ENCODE measurements around the gene SH3BP2. TPM values are rescaled to one million over a fixed set of nuclear protein-coding genes. Genes with fewer than 3 reads are reported as not detected.

The SH3BP2 gene
- polyA plus RNA-seq, 3 donors, result 19.1 to 478 (median 26.9) TPM

DNA sequence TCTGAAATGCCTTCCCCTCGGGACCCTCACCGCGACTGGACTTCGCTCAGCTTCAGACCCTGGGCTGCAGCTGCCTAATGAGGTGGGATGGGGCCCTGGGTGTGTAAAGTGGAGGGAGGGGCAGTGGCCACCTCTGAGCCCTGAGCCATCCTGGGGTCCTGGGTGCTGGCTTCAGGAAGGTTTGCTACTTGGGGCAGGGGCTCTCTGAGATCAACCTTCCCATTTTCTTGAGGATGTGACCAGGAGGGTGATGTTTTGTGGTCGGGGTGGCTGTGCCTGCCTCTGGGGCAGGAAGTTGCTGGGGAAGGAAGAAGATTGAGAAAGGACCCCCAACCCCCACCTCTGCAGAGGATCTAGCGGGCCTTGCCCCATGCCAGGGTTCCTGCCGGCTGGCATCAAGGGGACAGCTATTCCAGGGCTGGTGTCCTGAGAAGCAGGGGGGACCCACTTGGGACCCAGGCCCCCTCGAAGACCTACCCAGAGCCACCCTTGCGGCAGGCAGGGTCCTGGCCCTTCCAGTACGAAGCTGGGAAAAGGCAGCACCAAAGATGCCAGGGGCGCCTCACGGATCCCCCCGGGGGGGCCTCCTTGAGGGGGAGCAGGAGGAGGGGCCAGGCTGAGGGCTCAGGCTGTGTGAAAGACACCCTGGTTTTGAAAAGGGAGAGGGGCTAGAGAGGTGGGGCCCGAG is 6.5 kb downstream of the SH3BP2 start:
- H4K20me1 ChIP-seq (ENCODE audit: insufficient read depth, low read length), result peaks cover 92% of the 10 kb centered on the region
- H3K4me2 ChIP-seq (replicated peaks; ENCODE audit: extremely low read depth, low read length, poor library complexity, severe bottlenecking), result peak overlapping the region; percentile 98
- no peaks in the 10 kb centered on the region for H3K27me3 ChIP-seq (ENCODE audit: control insufficient read depth in 2 of 2, insufficient read depth in 2 of 2, low read length in 2 of 2)
- no peaks in the 10 kb centered on the region for H3K9me3 ChIP-seq (replicated peaks in 1 of 2; ENCODE audit: control insufficient read depth in 1 of 2, insufficient read depth in 1 of 2, low read length in 2 of 2)
- peaks cover 93 to 100% of the 10 kb centered on the region in 2 donors for H3K4me1 ChIP-seq (ENCODE audit: control insufficient read depth in 1 of 2, insufficient read depth in 2 of 2, low read length in 2 of 2)
- peak overlapping the region; percentile 96 for H3K9ac ChIP-seq (ENCODE audit: insufficient read depth, low read length, poor library complexity, severe bottlenecking)
- TF ChIP-seq, protein P1, sequence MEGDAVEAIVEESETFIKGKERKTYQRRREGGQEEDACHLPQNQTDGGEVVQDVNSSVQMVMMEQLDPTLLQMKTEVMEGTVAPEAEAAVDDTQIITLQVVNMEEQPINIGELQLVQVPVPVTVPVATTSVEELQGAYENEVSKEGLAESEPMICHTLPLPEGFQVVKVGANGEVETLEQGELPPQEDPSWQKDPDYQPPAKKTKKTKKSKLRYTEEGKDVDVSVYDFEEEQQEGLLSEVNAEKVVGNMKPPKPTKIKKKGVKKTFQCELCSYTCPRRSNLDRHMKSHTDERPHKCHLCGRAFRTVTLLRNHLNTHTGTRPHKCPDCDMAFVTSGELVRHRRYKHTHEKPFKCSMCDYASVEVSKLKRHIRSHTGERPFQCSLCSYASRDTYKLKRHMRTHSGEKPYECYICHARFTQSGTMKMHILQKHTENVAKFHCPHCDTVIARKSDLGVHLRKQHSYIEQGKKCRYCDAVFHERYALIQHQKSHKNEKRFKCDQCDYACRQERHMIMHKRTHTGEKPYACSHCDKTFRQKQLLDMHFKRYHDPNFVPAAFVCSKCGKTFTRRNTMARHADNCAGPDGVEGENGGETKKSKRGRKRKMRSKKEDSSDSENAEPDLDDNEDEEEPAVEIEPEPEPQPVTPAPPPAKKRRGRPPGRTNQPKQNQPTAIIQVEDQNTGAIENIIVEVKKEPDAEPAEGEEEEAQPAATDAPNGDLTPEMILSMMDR (IDR thresholded peaks at IDR 0.05), result no peak
- intact Hi-C loops (cut with micrococcal nuclease), result loop anchor here (2.0 to 5.0 kb wide), 4 partner anchors 15 to 43 kb away; partner anchors contain the start of genes ADD1 (in 1 of the 2) and TNIP2 (in 1 of the 2)
- H3K9me3 Mint-ChIP-seq, result no peaks in the 10 kb centered on the region
- peak overlapping the region; percentile 71 to 99 (median 86) for H3K4me3 ChIP-seq (replicated peaks in 1 of 3; ENCODE audit: low read depth in 2 of 3, low read length in 3 of 3)
- peak; percentile 81 to 84 (median 81) for DNase-seq
- WGBS (ENCODE audit: insufficient coverage), result 12% methylated on average over 12 of the region's 14 CpGs
- H3K27me3 Mint-ChIP-seq (ENCODE audit: low read depth in 3 of 3), result peaks cover 0 to 3% (median 2%) of the 10 kb centered on the region in 3 donors
- H3K27ac Mint-ChIP-seq, result peak overlapping the region; percentile 97 to 99 (median 99)
- H3K36me3 ChIP-seq (replicated peaks in 1 of 2; ENCODE audit: control insufficient read depth in 1 of 2, insufficient read depth in 2 of 2, low read length in 2 of 2), result peaks cover 33 to 36% of the 10 kb centered on the region in 2 donors
- peaks cover 46 to 71% of the 10 kb centered on the region in 2 donors for H3K36me3 Mint-ChIP-seq
- H3K79me2 ChIP-seq (ENCODE audit: insufficient read depth, low read length), result peaks cover 100% of the 10 kb centered on the region
- H2AFZ ChIP-seq (ENCODE audit: insufficient read depth, low read depth, low read length, poor library complexity, severe bottlenecking), result no peak overlapping the region
- peaks cover 77% of the 10 kb centered on the region for H3K4me1 Mint-ChIP-seq
- peak overlapping the region; percentile 96 to 97 for H3K4me3 Mint-ChIP-seq
- peak overlapping the region; percentile 99 to 100 for H3K27ac ChIP-seq (ENCODE audit: low read depth in 1 of 2, low read length in 2 of 2)

DNA sequence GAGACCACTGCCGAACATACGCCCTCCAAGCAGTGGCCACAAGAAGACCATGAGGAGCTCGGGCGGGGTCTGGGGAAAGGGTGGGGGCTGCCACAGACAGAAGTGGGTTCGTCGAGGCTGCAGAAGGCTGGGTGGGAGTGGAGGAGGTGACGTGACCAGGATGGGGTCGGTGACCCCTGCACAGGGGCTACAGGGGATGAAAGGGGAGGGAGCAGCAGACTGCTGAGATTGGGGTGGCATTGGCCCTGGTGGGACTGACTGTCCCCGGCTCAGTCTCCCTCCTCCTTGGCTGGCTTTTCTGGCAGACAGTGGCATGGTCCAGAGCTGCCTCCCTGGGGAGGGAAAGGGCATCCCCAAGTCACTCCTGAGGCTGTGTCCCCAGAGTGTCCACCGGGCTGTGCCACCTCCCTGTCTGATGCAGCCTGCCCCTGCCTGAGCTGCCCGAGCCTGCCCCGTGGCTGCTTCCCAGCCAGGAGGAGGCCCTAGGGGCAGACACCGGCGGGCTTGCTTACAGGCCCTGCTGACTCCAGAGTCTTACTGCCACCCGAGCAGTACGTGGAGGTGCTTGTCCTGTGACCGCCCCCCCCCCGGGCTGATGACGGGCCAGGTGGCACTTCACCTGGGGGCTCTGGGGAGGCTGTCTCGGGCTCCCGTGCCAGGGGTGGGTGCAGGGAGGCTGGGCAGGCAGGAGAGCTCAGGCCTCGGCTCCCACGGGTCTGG is 7.2 kb downstream of the SH3BP2 start:
- TF ChIP-seq, protein P1 (IDR thresholded peaks at IDR 0.05), result no peak
- H3K27ac ChIP-seq (ENCODE audit: low read depth in 1 of 2, low read length in 2 of 2), result peak overlapping the region; percentile 99 to 100
- Mint-ChIP-seq H3K27ac (peak overlapping the region; percentile 97 to 99 (median 99)), H3K27me3 (ENCODE audit: low read depth in 3 of 3) (peaks cover 0 to 4% (median 2%) of the 10 kb centered on the region in 3 donors), H3K36me3 (peaks cover 51 to 74% of the 10 kb centered on the region in 2 donors), H3K9me3 (no peaks in the 10 kb centered on the region), H3K4me1 (peaks cover 77% of the 10 kb centered on the region), H3K4me3 (peak overlapping the region; percentile 96 to 97)
- H2AFZ ChIP-seq (ENCODE audit: insufficient read depth, low read depth, low read length, poor library complexity, severe bottlenecking), result no peak overlapping the region
- H3K9ac ChIP-seq (ENCODE audit: insufficient read depth, low read length, poor library complexity, severe bottlenecking), result peak overlapping the region; percentile 96
- DNase-seq, result peak in 1 of 3 donors; percentile 52
- H3K4me3 ChIP-seq (replicated peaks in 1 of 3; ENCODE audit: low read depth in 2 of 3, low read length in 3 of 3), result peak overlapping the region; percentile 71 to 99 (median 86)
- peaks cover 92% of the 10 kb centered on the region for H4K20me1 ChIP-seq (ENCODE audit: insufficient read depth, low read length)
- peak overlapping the region; percentile 98 for H3K4me2 ChIP-seq (replicated peaks; ENCODE audit: extremely low read depth, low read length, poor library complexity, severe bottlenecking)
- H3K79me2 ChIP-seq (ENCODE audit: insufficient read depth, low read length), result peaks cover 100% of the 10 kb centered on the region
- intact Hi-C loops (cut with micrococcal nuclease), result loop anchor here (2.0 to 5.0 kb wide), 4 partner anchors 15 to 43 kb away; partner anchors contain the start of genes ADD1 (in 1 of the 2) and TNIP2 (in 1 of the 2)
- H3K4me1 ChIP-seq (ENCODE audit: control insufficient read depth in 1 of 2, insufficient read depth in 2 of 2, low read length in 2 of 2), result peaks cover 93 to 100% of the 10 kb centered on the region in 2 donors
- H3K9me3 ChIP-seq (replicated peaks in 1 of 2; ENCODE audit: control insufficient read depth in 1 of 2, insufficient read depth in 1 of 2, low read length in 2 of 2), result no peaks in the 10 kb centered on the region
- 41% methylated on average over 19 of the region's 23 CpGs for WGBS (ENCODE audit: insufficient coverage)
- no peaks in the 10 kb centered on the region for H3K27me3 ChIP-seq (ENCODE audit: control insufficient read depth in 2 of 2, insufficient read depth in 2 of 2, low read length in 2 of 2)
- peaks cover 41 to 44% of the 10 kb centered on the region in 2 donors for H3K36me3 ChIP-seq (replicated peaks in 1 of 2; ENCODE audit: control insufficient read depth in 1 of 2, insufficient read depth in 2 of 2, low read length in 2 of 2)
